COLO829 (cell line): Measurements from ENCODE around the gene AURKAIP1.
A peak's percentile ranks its signal among the peaks of the same experiment; 100 is the strongest.

Source experiments
- DNase-seq: peaks from one replicate; pipeline ENCODE4 v3.0.0; 2012; ENCODE audit warnings: low spot score

Gene AURKAIP1

GRCh38 chr1:1333551-1334241 is 41.3 kb downstream of the AURKAIP1 start:
- DNase-seq, result no peak

GRCh38 chr1:1332774-1333480 is 42.1 kb downstream of the AURKAIP1 start:
- DNase-seq, result no peak

GRCh38 chr1:1332031-1332755 is 42.8 kb downstream of the AURKAIP1 start:
- no peak for DNase-seq

GRCh38 chr1:1331068-1331965 is 43.7 kb downstream of the AURKAIP1 start, which contains the start of gene TAS1R3:
TAS1R3 (plus strand) TSS chr1:1331280; CDS start chr1:1331346, 66 bp downstream.
- DNase-seq, result no peak

- DNase-seq, result no peak
Measured at GRCh38 chr1:1330366-1331067, 44.5 kb downstream of the AURKAIP1 start.

GRCh38 chr1:1329304-1330210 is 45.5 kb downstream of the AURKAIP1 start:
- DNase-seq, result no peak

- no peak for DNase-seq
Measured at GRCh38 chr1:1328254-1328653, 46.8 kb downstream of the AURKAIP1 start.

GRCh38 chr1:1327291-1327690 is 47.7 kb downstream of the AURKAIP1 start:
- DNase-seq, result no peak

GRCh38 chr1:1326075-1326605 is 48.9 kb downstream of the AURKAIP1 start:
- DNase-seq, result no peak

GRCh38 chr1:1325288-1326074 is 49.5 kb downstream of the AURKAIP1 start:
- no peak for DNase-seq

- DNase-seq, result peak; percentile 90
Measured at GRCh38 chr1:1324524-1325287, 50.3 kb downstream of the AURKAIP1 start, which contains the start of the genes CPTP and INTS11. CPTP (plus strand) TSS chr1:1324802; CDS start chr1:1326911, 2,109 bp downstream. INTS11 (minus strand) TSS chr1:1324660; CDS start chr1:1324608, 52 bp downstream.

- no peak for DNase-seq
Measured at GRCh38 chr1:1324084-1324523, 50.9 kb downstream of the AURKAIP1 start.
